Uterus (tissue), 4 donors: ENCODE data around the gene MAPK7. TPM values are rescaled to one million over a fixed set of nuclear protein-coding genes. Genes with fewer than 3 reads are reported as not detected.

Experiments
- DNase-seq, 2 donors: peaks; one replicate each; pipeline ENCODE4 v3.0.0-alpha.2; 2019 to 2020
- H3K27ac ChIP-seq, 2 donors: fragments of 200-600 bp; sonication (generic); 1 replicate in 1 of 2; 2 replicates in 1 of 2; pipeline ENCODE4 v1.5.1; 2016 to 2018
- H3K27me3 ChIP-seq, 2 donors: fragments of 200-600 bp; sonication (generic); one replicate each; pipeline ENCODE4 v1.5.1; 2018 to 2019; ENCODE audit warnings: control low read depth in 1 of 2
- H3K36me3 ChIP-seq, 2 donors: fragments of 200-600 bp; sonication (generic); one replicate each; pipeline ENCODE4 v1.5.1; 2019; ENCODE audit warnings: control low read depth in 1 of 2
- H3K4me1 ChIP-seq, 2 donors: fragments of 200-600 bp; sonication (generic); one replicate each; pipeline ENCODE4 v1.5.1; 2018 to 2019; ENCODE audit warnings: control low read depth in 1 of 2
- H3K4me3 ChIP-seq, 2 donors: fragments of 200-600 bp; sonication (generic); 1 replicate in 1 of 2; 2 replicates in 1 of 2; pipeline ENCODE4 v1.5.1; 2018 to 2019; ENCODE audit warnings: mild to moderate bottlenecking in 1 of 2
- H3K9me3 ChIP-seq, 2 donors: fragments of 200-600 bp; sonication (generic); one replicate each; pipeline ENCODE4 v1.5.1; 2019; ENCODE audit warnings: control low read depth in 1 of 2
- CTCF ChIP-seq, 4 experiments: fragments of 200-600 bp in 2 of 4; fragments of 450-650 bp in 2 of 4; sonication (generic) in 2 of 4; IDR thresholded peaks; one replicate each; pipeline ENCODE4 v1.5.1; 2016 to 2019; ENCODE audit warnings: antibody characterized with exemption in 4 of 4, mild to moderate bottlenecking in 2 of 4, moderate library complexity in 1 of 4
- POLR2A ChIP-seq, 2 donors: fragments of 450-650 bp; IDR thresholded peaks; one replicate each; pipeline ENCODE4 v1.6.1; 2016; ENCODE audit warnings: antibody characterized with exemption in 2 of 2, mild to moderate bottlenecking in 1 of 2, moderate library complexity in 1 of 2
- intact Hi-C: fragments of 100-400 bp; cut with DNase I; formaldehyde crosslinking; loops from one replicate; pipeline ENCODE4 v1.15.1; 2023; ENCODE audit warnings: low total_unique reads
- total RNA-seq, 4 donors: library from RNA; depleted of rRNA in 3 of 4; stranded (reverse); fragments of >200 nt in 3 of 4; gene quantifications; one replicate each; pipeline versions ENCODE4 v1.1.0 to v1.2.4, GENCODE V29; 2014 to 2023
- donor health status: DM: yes; HTN: yes; CAD: no.

MAPK7 gene
- total RNA-seq, 4 donors from 2014 or later, result 3.3 to 72.8 (median 18.3) TPM

- no peak overlapping the region for H3K4me3 ChIP-seq
- no peaks in the 10 kb centered on the region for H3K4me1 ChIP-seq
- intact Hi-C loops, result no loop called here
- TF ChIP-seq CTCF (IDR thresholded peaks at IDR 0.05), result no peak
- TF ChIP-seq POLR2A (IDR thresholded peaks at IDR 0.05), result no peak
- DNase-seq, result no peak
- H3K9me3 ChIP-seq, result no peaks in the 10 kb centered on the region
- H3K27me3 ChIP-seq, result no peaks in the 10 kb centered on the region
- no peaks in the 10 kb centered on the region for H3K36me3 ChIP-seq
- H3K27ac ChIP-seq, result peak overlapping the region in 1 of 2 donors; percentile 65
Observed at GRCh38 chr17:19418251-19418992, 40.1 kb downstream of the MAPK7 start.

GRCh38 chr17:19421219-19421618, 42.9 kb downstream of the MAPK7 start:
- Histone ChIP-seq H3K27me3 (no peaks in the 10 kb centered on the region), H3K9me3 (no peaks in the 10 kb centered on the region), H3K27ac (no peak overlapping the region), H3K4me1 (no peaks in the 10 kb centered on the region), H3K36me3 (no peaks in the 10 kb centered on the region), H3K4me3 (no peak overlapping the region)
- intact Hi-C loops, result no loop called here
- no peak for TF ChIP-seq CTCF (IDR thresholded peaks at IDR 0.05)
- no peak for TF ChIP-seq POLR2A (IDR thresholded peaks at IDR 0.05)
- no peak for DNase-seq

- Histone ChIP-seq H3K4me3 (no peak overlapping the region), H3K9me3 (no peaks in the 10 kb centered on the region), H3K36me3 (no peaks in the 10 kb centered on the region), H3K27ac (no peak overlapping the region), H3K4me1 (no peaks in the 10 kb centered on the region), H3K27me3 (no peaks in the 10 kb centered on the region)
- no peak for DNase-seq
- TF ChIP-seq CTCF (IDR thresholded peaks at IDR 0.05) (no peak), POLR2A (IDR thresholded peaks at IDR 0.05) (no peak)
- intact Hi-C loops, result no loop called here
Observed at GRCh38 chr17:19421926-19422325, 43.6 kb downstream of the MAPK7 start.

GRCh38 chr17:19424934-19425868, 46.9 kb downstream of the MAPK7 start:
- intact Hi-C loops, result no loop called here
- no peak for DNase-seq
- Histone ChIP-seq H3K27ac (peak overlapping the region; percentile 78 to 82), H3K4me3 (no peak overlapping the region), H3K27me3 (no peaks in the 10 kb centered on the region), H3K36me3 (no peaks in the 10 kb centered on the region), H3K4me1 (no peaks in the 10 kb centered on the region), H3K9me3 (no peaks in the 10 kb centered on the region)
- no peak for TF ChIP-seq CTCF (IDR thresholded peaks at IDR 0.05)
- no peak for TF ChIP-seq POLR2A (IDR thresholded peaks at IDR 0.05)

- no peaks in the 10 kb centered on the region for H3K27me3 ChIP-seq
- no peak for DNase-seq
- H3K27ac ChIP-seq, result peak overlapping the region in 1 of 2 donors; percentile 78
- H3K4me1 ChIP-seq, result no peaks in the 10 kb centered on the region
- no peak for TF ChIP-seq POLR2A (IDR thresholded peaks at IDR 0.05)
- TF ChIP-seq CTCF (IDR thresholded peaks at IDR 0.05), result no peak
- H3K36me3 ChIP-seq, result no peaks in the 10 kb centered on the region
- intact Hi-C loops, result no loop called here
- no peaks in the 10 kb centered on the region for H3K9me3 ChIP-seq
- H3K4me3 ChIP-seq, result no peak overlapping the region
Observed at GRCh38 chr17:19426631-19427030, 48.3 kb downstream of the MAPK7 start.
